K562 (cell line): ENCODE data around the gene AXIN2. TPM values are rescaled to one million over a fixed set of nuclear protein-coding genes. Genes with fewer than 3 reads are reported as not detected.

Source experiments
- ATAC-seq: fragments of 200-7000 bp; cut with Tn5 transposase; 3 replicates; pipeline ENCODE4 v1.9.1; 2020; ENCODE audit warnings: moderate library complexity
- BruUV-seq: library from RNA; stranded (reverse); fragments of 400-500 nt; replicated peaks from 2 replicates; lab custom pipeline; 2021; lab: Mats Ljungman, UMichigan
- CTCF ChIA-PET: fragments of 300-600 bp; formaldehyde crosslinking; extraction: SDS; loops from one replicate; lab custom pipeline; 2021; ENCODE audit warnings: low intra/inter-chr PET ratio; lab: Yijun Ruan, JAX
- POLR2A ChIA-PET: fragments of 300-600, 350-650 bp; sonication (Branson Sonifier 250); formaldehyde crosslinking; extraction: SDS; loops from one replicate; lab custom pipeline; 2021; ENCODE audit warnings: antibody characterized with exemption, inconsistent platforms; lab: Yijun Ruan, JAX
- DNase-seq, 4 experiments: peaks; one replicate each; pipeline versions ENCODE4 v3.0.0 to v3.0.0-alpha.2; 2011 to 2018; ENCODE audit warnings: low spot score in 3 of 4, mixed read lengths in 3 of 4; ENCODE audit errors: extremely low read depth in 1 of 4
- FAIRE-seq: peaks from 2 replicates; lab custom pipeline; 2011; peaks lifted over from hg19 to GRCh38; lab: Jason Lieb, UNC
- H2AFZ ChIP-seq: 2 replicates; pipeline ENCODE4 v1.6.0; 2011; ENCODE audit warnings: low read depth, low read length, control low read depth, inconsistent platforms
- H3K27ac ChIP-seq: fragments of 200-600 bp; 3 replicates; pipeline ENCODE4 v1.8.0; 2011; ENCODE audit warnings: low read depth, mild to moderate bottlenecking, control low read depth, inconsistent platforms, low read length, moderate library complexity, mixed read lengths; ENCODE audit errors: extremely low read depth
- H3K27me3 ChIP-seq, 2 experiments: fragments of 300-600 bp in 1 of 2; 2 replicates in 1 of 2; 3 replicates in 1 of 2; pipeline versions ENCODE4 v1.6.0 to v1.8.0; 2011; ENCODE audit warnings: inconsistent platforms in 2 of 2, low read length in 2 of 2, mild to moderate bottlenecking in 1 of 2, mixed read lengths in 1 of 2, moderate library complexity in 1 of 2; ENCODE audit not compliant: control insufficient read depth in 2 of 2, insufficient read depth in 2 of 2
- H3K36me3 ChIP-seq: fragments of 300-600 bp; 3 replicates; pipeline ENCODE4 v1.8.0; 2011; ENCODE audit warnings: mild to moderate bottlenecking, low read length, inconsistent platforms; ENCODE audit not compliant: control insufficient read depth, insufficient read depth
- H3K4me1 ChIP-seq, 2 experiments: fragments of 200-600 bp in 1 of 2; replicated peaks in 1 of 2; 2 replicates in 1 of 2; 3 replicates in 1 of 2; pipeline versions ENCODE4 v1.5.1 to v1.8.0; 2011; ENCODE audit warnings: inconsistent platforms in 2 of 2, low read length in 2 of 2, mild to moderate bottlenecking in 1 of 2, mixed read lengths in 1 of 2, moderate library complexity in 1 of 2; ENCODE audit not compliant: control insufficient read depth in 2 of 2, insufficient read depth in 2 of 2
- H3K4me2 ChIP-seq: 2 replicates; pipeline ENCODE4 v1.6.1; 2011; ENCODE audit warnings: low read length, control low read depth, inconsistent platforms, mixed read lengths; ENCODE audit not compliant: insufficient read depth
- H3K4me3 ChIP-seq: fragments of 200-600 bp; sonication (generic), shearing (Covaris generic); 2 replicates; pipeline ENCODE4 v1.5.1; 2016; ENCODE audit warnings: control low read depth, inconsistent platforms
- H3K79me2 ChIP-seq: fragments of 200-600 bp; 3 replicates; pipeline ENCODE4 v1.8.0; 2011; ENCODE audit warnings: low read length, inconsistent platforms; ENCODE audit not compliant: control insufficient read depth, insufficient read depth
- H3K9ac ChIP-seq, 2 experiments: 2 replicates each; pipeline versions ENCODE4 v1.6.0 to v1.6.1; 2011; ENCODE audit warnings: low read depth in 2 of 2, low read length in 2 of 2, control low read depth in 1 of 2, inconsistent platforms in 1 of 2, mild to moderate bottlenecking in 1 of 2, mixed read lengths in 1 of 2; ENCODE audit not compliant: insufficient read depth in 1 of 2
- H3K9me1 ChIP-seq: one replicate; pipeline ENCODE4 v1.6.0; 2011; ENCODE audit warnings: inconsistent platforms, mild to moderate bottlenecking, low read length, moderate library complexity; ENCODE audit not compliant: control insufficient read depth, insufficient read depth
- H3K9me3 ChIP-seq: replicated peaks from 2 replicates; pipeline ENCODE4 v1.5.1; 2011; ENCODE audit warnings: low read depth, low read length, inconsistent platforms; ENCODE audit not compliant: control insufficient read depth, insufficient read depth
- H4K20me1 ChIP-seq: replicated peaks from 2 replicates; pipeline ENCODE4 v1.6.1; 2011; ENCODE audit warnings: low read length, inconsistent platforms, mixed read lengths; ENCODE audit not compliant: control insufficient read depth, insufficient read depth
- BDP1 ChIP-seq: IDR thresholded peaks from 3 replicates; pipeline ENCODE4 v1.6.1; 2011; ENCODE audit not compliant: insufficient read length, insufficient read depth
- FOXP1 ChIP-seq: sonication (generic); formaldehyde crosslinking; IDR thresholded peaks from 2 replicates; pipeline ENCODE4 v1.8.0; 2022; ENCODE audit warnings: mild to moderate bottlenecking, missing genetic modification reagents
- GTF2A2 ChIP-seq: IDR thresholded peaks from 2 replicates; pipeline ENCODE4 v1.6.1; 2016; ENCODE audit warnings: mild to moderate bottlenecking, missing genetic modification characterization, missing compliant biosample characterization
- OTX1 ChIP-seq: fragments of 450-650 bp; formaldehyde crosslinking; IDR thresholded peaks from 2 replicates; pipeline ENCODE4 v1.4.0; 2022; ENCODE audit warnings: mild to moderate bottlenecking
- SP1 ChIP-seq: sonication (generic); formaldehyde crosslinking; IDR thresholded peaks from 2 replicates; pipeline ENCODE4 v1.8.1; 2022; ENCODE audit warnings: mild to moderate bottlenecking, missing genetic modification reagents
- ZBED1 ChIP-seq: IDR thresholded peaks from 2 replicates; pipeline ENCODE4 v1.6.1; 2014
- ZZZ3 ChIP-seq: fragments of 450-650 bp; IDR thresholded peaks from 2 replicates; pipeline ENCODE4 v1.6.1; 2016; ENCODE audit warnings: antibody characterized with exemption, mild to moderate bottlenecking, moderate library complexity
- WGBS: fragments of 100-300 bp; shearing (Covaris generic); methylation state at CpG from one replicate; pipeline ENCODE4 v1.1.6; 2016; ENCODE audit warnings: low coverage, mixed read lengths; ENCODE audit not compliant: insufficient coverage; ENCODE audit errors: missing lambda C conversion rate; 5-methylcytosine and 5-hydroxymethylcytosine counted together
- in situ Hi-C: fragments of 300-500 bp; cut with MboI; formaldehyde crosslinking; loops from 4 replicates; pipeline ENCODE4 v1.15.0; 2018; ENCODE audit warnings: inconsistent platforms, mixed read lengths
- intact Hi-C: fragments of 100-400 bp; cut with micrococcal nuclease; formaldehyde crosslinking; loops from 2 replicates; pipeline ENCODE4 v1.14.2; 2022
- polyA plus RNA-seq, 8 experiments: library from polyadenylated mRNA; depleted of rRNA in 4 of 8; stranded (reverse) in 5 of 8; unstranded in 3 of 8; fragments of >200 nt; fragmentation: Nextera tagmentation in 2 of 8; fragmentation: Illumina TruSeq in 1 of 8; extraction: Ambion mirVana in 2 of 8; extraction: Trizol in 1 of 8; gene quantifications; 2 replicates each; pipeline versions ENCODE4 v1.2.1 to v1.2.3, GENCODE V29; 2011 to 2014; ENCODE audit warnings: inconsistent platforms in 1 of 8, missing spikeins in 1 of 8
- total RNA-seq, 7 experiments: library from RNA; depleted of rRNA in 6 of 7; stranded (reverse); fragments of >200 nt in 6 of 7; fragmentation: Illumina TruSeq in 2 of 7; extraction: Trizol in 2 of 7; gene quantifications; 2 replicates each; pipeline versions ENCODE4 v1.2.1 to v1.2.3, GENCODE V29; 2011 to 2021; ENCODE audit warnings: low replicate concordance in 1 of 7
- TF ChIP-seq, protein P1 (sequence below): fragments of 200-800 bp; sonication (Bioruptor generic); IDR thresholded peaks from 2 replicates; pipeline ENCODE4 v1.6.1; 2016; ENCODE audit warnings: missing genetic modification characterization, missing compliant biosample characterization

Gene AXIN2
- total and polyA plus RNA-seq, 9 of the 15 experiments (the other 6 are each of a cell fraction or from before 2014, with no cell fraction given) = 0.21 to 3.3 (median 1.2) TPM

DNA sequence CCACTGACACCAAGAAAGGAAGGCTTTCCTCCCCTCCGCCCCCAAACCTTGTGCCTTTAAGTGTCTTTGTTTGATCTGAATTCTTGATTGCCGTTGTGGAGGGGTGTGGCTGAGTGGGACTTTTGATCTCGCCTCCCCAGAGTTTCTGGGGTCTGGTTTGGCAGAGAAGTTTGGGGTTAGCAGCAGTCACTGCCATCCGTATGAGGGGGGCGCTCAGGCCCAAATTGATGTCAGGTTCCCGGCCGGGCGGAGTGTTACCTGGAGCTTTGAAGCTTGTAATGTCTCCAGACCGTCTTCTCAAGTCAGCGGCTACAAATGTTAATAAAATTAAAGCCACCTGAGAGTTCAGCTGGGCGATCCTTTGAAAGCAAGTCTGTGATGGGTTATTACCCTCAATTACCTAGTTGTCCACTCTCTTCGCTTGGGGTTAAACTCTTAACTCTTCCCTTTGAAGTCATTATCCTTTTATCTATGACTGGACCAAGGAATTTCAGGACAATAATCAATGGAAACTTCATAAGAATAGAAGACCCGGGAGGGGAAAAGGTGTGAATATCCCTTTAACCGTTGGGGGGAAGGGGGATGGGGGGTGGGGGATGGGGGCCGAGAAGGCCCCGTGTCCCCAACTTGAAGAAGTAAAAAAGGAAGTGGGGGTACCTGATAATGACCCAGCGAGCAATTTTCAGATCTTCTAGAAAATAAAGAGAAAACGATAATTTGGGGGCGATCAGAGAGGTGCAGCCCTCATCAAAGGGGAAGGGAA lies 31.8 kb upstream of the AXIN2 start:
- no peaks in the 10 kb centered on the region for H3K9me3 ChIP-seq
- no peak for ATAC-seq
- H3K9ac ChIP-seq = no peak overlapping the region
- intact Hi-C loops (no loop called here), in situ Hi-C loops (no loop called here)
- H3K36me3 ChIP-seq = no peaks in the 10 kb centered on the region
- H3K4me3 ChIP-seq = no peak overlapping the region
- H2AFZ ChIP-seq = no peak overlapping the region
- no peak for DNase-seq
- ChIA-PET CTCF (interaction anchor here (0.7 kb wide), 1 partner anchor 299 kb away, joined by 5 read pairs; no protein-coding TSS in a partner anchor), POLR2A (no interaction called here)
- FAIRE-seq = no peak
- H3K27ac ChIP-seq = no peak overlapping the region
- H3K4me2 ChIP-seq = no peak overlapping the region
- H4K20me1 ChIP-seq = 0 out of 2 replicates have a peak, but pooled peaks cover 4% of the 10 kb centered on the region
- H3K27me3 ChIP-seq = peaks cover 9 to 49% of the 10 kb centered on the region in 2 experiments; a peak in 4 of 5 replicates
- BruUV-seq = no TSS peak
- no peaks in the 10 kb centered on the region for H3K79me2 ChIP-seq
- H3K9me1 ChIP-seq = no peaks in the 10 kb centered on the region
- TF ChIP-seq FOXP1 (CRISPR knock-in tag) = no peak
- no peak for TF ChIP-seq BDP1
- no peaks in the 10 kb centered on the region for H3K4me1 ChIP-seq
- under 1% methylated on average over 18 of the region's 19 CpGs for WGBS

- in situ Hi-C loops = no loop called here
- 2% methylated on average over 7 of the region's 7 CpGs for WGBS
- H2AFZ ChIP-seq = no peak overlapping the region
- TF ChIP-seq ZBED1 (no peak), GTF2A2 (tag) (no peak), ZZZ3 (no peak), OTX1 (CRISPR knock-in tag) (no peak), SP1 (no peak)
- TF ChIP-seq, protein P1, sequence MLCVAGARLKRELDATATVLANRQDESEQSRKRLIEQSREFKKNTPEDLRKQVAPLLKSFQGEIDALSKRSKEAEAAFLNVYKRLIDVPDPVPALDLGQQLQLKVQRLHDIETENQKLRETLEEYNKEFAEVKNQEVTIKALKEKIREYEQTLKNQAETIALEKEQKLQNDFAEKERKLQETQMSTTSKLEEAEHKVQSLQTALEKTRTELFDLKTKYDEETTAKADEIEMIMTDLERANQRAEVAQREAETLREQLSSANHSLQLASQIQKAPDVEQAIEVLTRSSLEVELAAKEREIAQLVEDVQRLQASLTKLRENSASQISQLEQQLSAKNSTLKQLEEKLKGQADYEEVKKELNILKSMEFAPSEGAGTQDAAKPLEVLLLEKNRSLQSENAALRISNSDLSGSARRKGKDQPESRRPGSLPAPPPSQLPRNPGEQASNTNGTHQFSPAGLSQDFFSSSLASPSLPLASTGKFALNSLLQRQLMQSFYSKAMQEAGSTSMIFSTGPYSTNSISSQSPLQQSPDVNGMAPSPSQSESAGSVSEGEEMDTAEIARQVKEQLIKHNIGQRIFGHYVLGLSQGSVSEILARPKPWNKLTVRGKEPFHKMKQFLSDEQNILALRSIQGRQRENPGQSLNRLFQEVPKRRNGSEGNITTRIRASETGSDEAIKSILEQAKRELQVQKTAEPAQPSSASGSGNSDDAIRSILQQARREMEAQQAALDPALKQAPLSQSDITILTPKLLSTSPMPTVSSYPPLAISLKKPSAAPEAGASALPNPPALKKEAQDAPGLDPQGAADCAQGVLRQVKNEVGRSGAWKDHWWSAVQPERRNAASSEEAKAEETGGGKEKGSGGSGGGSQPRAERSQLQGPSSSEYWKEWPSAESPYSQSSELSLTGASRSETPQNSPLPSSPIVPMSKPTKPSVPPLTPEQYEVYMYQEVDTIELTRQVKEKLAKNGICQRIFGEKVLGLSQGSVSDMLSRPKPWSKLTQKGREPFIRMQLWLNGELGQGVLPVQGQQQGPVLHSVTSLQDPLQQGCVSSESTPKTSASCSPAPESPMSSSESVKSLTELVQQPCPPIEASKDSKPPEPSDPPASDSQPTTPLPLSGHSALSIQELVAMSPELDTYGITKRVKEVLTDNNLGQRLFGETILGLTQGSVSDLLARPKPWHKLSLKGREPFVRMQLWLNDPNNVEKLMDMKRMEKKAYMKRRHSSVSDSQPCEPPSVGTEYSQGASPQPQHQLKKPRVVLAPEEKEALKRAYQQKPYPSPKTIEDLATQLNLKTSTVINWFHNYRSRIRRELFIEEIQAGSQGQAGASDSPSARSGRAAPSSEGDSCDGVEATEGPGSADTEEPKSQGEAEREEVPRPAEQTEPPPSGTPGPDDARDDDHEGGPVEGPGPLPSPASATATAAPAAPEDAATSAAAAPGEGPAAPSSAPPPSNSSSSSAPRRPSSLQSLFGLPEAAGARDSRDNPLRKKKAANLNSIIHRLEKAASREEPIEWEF (CRISPR knock-in tag) = no peak
Observed at GRCh38 chr17:65592125-65592965, 30.9 kb upstream of the AXIN2 start.

More at GRCh38 chr17:65592125-65592965, 30.9 kb upstream of the AXIN2 start:
- no peak overlapping the region for H3K4me2 ChIP-seq
- BruUV-seq = no TSS peak
- H3K4me3 ChIP-seq = no peak overlapping the region
- H3K9me3 ChIP-seq = no peaks in the 10 kb centered on the region
- no peaks in the 10 kb centered on the region for H3K36me3 ChIP-seq
- H3K27ac ChIP-seq = no peak overlapping the region
- H3K27me3 ChIP-seq = peaks cover 9 to 48% of the 10 kb centered on the region in 2 experiments; a peak in 4 of 5 replicates
- FAIRE-seq = no peak
- no peaks in the 10 kb centered on the region for H3K79me2 ChIP-seq
- no peaks in the 10 kb centered on the region for H3K4me1 ChIP-seq
- ATAC-seq = no peak
- no peak for DNase-seq
- intact Hi-C loops = no loop called here
- H4K20me1 ChIP-seq = 0 out of 2 replicates have a peak, but pooled peaks cover 4% of the 10 kb centered on the region
- POLR2A ChIA-PET = interaction anchor here (0.9 kb wide), 1 partner anchor 9 kb away, joined by 3 read pairs; no protein-coding TSS in a partner anchor
- no peak overlapping the region for H3K9ac ChIP-seq
- CTCF ChIA-PET = no interaction called here
- no peaks in the 10 kb centered on the region for H3K9me1 ChIP-seq
